Smooth muscle cell (in vitro differentiated cells): ENCODE results near the gene FNDC3A. TPM values are rescaled to one million over a fixed set of nuclear protein-coding genes. Genes with fewer than 3 reads are reported as not detected.

Experiments used
- DNase-seq: peaks from one replicate; lab custom pipeline; 2025; ENCODE audit not compliant: unreplicated experiment; lab: John Stamatoyannopoulos, UW
- H2AFZ ChIP-seq: fragments of 200-600 bp; sonication (generic); 2 replicates; pipeline ENCODE4 v1.6.0; 2016; ENCODE audit warnings: antibody characterized with exemption, low read depth, mild to moderate bottlenecking
- H3F3A ChIP-seq: fragments of 200-600 bp; sonication (generic); 2 replicates; pipeline ENCODE4 v1.6.0; 2017; ENCODE audit warnings: antibody characterized with exemption, low read depth
- H3K27ac ChIP-seq: fragments of 200-600 bp; sonication (generic); 2 replicates; pipeline ENCODE4 v1.5.1; 2016; ENCODE audit warnings: low read depth, mild to moderate bottlenecking
- H3K27me3 ChIP-seq: fragments of 200-600 bp; sonication (generic); 2 replicates; pipeline ENCODE4 v1.6.1; 2016; ENCODE audit warnings: low read depth, mild to moderate bottlenecking
- H3K36me3 ChIP-seq: fragments of 200-600 bp; sonication (generic); 2 replicates; pipeline ENCODE4 v1.5.1; 2016; ENCODE audit warnings: low read depth
- H3K4me1 ChIP-seq: fragments of 200-600 bp; sonication (generic); 2 replicates; pipeline ENCODE4 v1.5.1; 2016; ENCODE audit warnings: low read depth
- H3K4me2 ChIP-seq: fragments of 200-600 bp; sonication (generic); 2 replicates; pipeline ENCODE4 v1.6.0; 2016; ENCODE audit warnings: mild to moderate bottlenecking
- H3K4me3 ChIP-seq: fragments of 200-600 bp; sonication (generic); 2 replicates; pipeline ENCODE4 v1.5.1; 2016; ENCODE audit warnings: mild to moderate bottlenecking
- H3K79me2 ChIP-seq: fragments of 200-600 bp; sonication (generic); 2 replicates; pipeline ENCODE4 v1.6.0; 2016; ENCODE audit warnings: low read depth, mild to moderate bottlenecking
- H3K9ac ChIP-seq: fragments of 200-600 bp; sonication (generic); 2 replicates; pipeline ENCODE4 v1.6.0; 2016; ENCODE audit warnings: low read depth
- H3K9me3 ChIP-seq: fragments of 200-600 bp; sonication (generic); replicated peaks from 2 replicates; pipeline ENCODE4 v1.5.1; 2016; ENCODE audit warnings: low read depth
- H4K20me1 ChIP-seq: fragments of 200-600 bp; sonication (generic); 2 replicates; pipeline ENCODE4 v1.6.0; 2016; ENCODE audit warnings: low read depth
- CTCF ChIP-seq: fragments of 200-600 bp; sonication (generic); IDR thresholded peaks from 2 replicates; pipeline ENCODE4 v1.5.1; 2017; ENCODE audit warnings: borderline replicate concordance, mild to moderate bottlenecking, antibody characterized with exemption; ENCODE audit not compliant: insufficient read depth, poor library complexity, severe bottlenecking
- WGBS: methylation state at CpG from one replicate; pipeline ENCODE4 v1.1.7; 2016; ENCODE audit warnings: low lambda C conversion rate; 5-methylcytosine and 5-hydroxymethylcytosine counted together
- polyA plus RNA-seq: library from polyadenylated mRNA; unstranded; fragments of >200 nt; fragmentation: Nextera tagmentation; extraction: Ambion mirVana; gene quantifications from 2 replicates; pipeline ENCODE4 v1.2.1, GENCODE V29; 2016
- total RNA-seq: library from RNA; depleted of rRNA; stranded (reverse); fragments of >200 nt; gene quantifications from 2 replicates; pipeline ENCODE4 v1.2.3, GENCODE V29; 2014

The FNDC3A gene
- total and polyA plus RNA-seq, 2 experiments from 2014 or later = 22.0 to 104 TPM

GRCh38 chr13:49042476-49042875, 66.8 kb downstream of the FNDC3A start:
- 56% methylated on average over 2 of the region's 2 CpGs for WGBS
- DNase-seq = no peak

GRCh38 chr13:49044008-49044407, 68.3 kb downstream of the FNDC3A start:
- Histone ChIP-seq H3K4me3 (no peak overlapping the region), H3K27me3 (no peaks in the 10 kb centered on the region), H3K9me3 (no peaks in the 10 kb centered on the region), H3K4me1 (no peaks in the 10 kb centered on the region), H3K9ac (no peak overlapping the region), H3K4me2 (no peak overlapping the region), H3K79me2 (peaks cover 11% of the 10 kb centered on the region), H2AFZ (no peak overlapping the region), H3F3A (no peaks in the 10 kb centered on the region), H4K20me1 (no peaks in the 10 kb centered on the region), H3K36me3 (no peaks in the 10 kb centered on the region), H3K27ac (no peak overlapping the region)
- TF ChIP-seq CTCF = no peak
- 65% methylated on average over 3 of the region's 3 CpGs for WGBS
- no peak for DNase-seq

More at GRCh38 chr13:49042476-49042875, 66.8 kb downstream of the FNDC3A start:
- Histone ChIP-seq H3K9me3 (no peaks in the 10 kb centered on the region), H3F3A (no peaks in the 10 kb centered on the region), H3K36me3 (no peaks in the 10 kb centered on the region), H4K20me1 (no peaks in the 10 kb centered on the region), H3K27ac (no peak overlapping the region), H3K4me3 (no peak overlapping the region), H3K4me2 (no peak overlapping the region), H3K79me2 (no peaks in the 10 kb centered on the region), H3K27me3 (no peaks in the 10 kb centered on the region), H3K4me1 (no peaks in the 10 kb centered on the region), H2AFZ (no peak overlapping the region), H3K9ac (no peak overlapping the region)
- TF ChIP-seq CTCF = no peak

- no peaks in the 10 kb centered on the region for H3F3A ChIP-seq
- 95% methylated on average over 2 of the region's 2 CpGs for WGBS
These were observed 69.1 kb downstream of the FNDC3A start for GRCh38 chr13:49044836-49045235.

More at GRCh38 chr13:49044836-49045235, 69.1 kb downstream of the FNDC3A start:
- H3K27me3 ChIP-seq = no peaks in the 10 kb centered on the region
- H2AFZ ChIP-seq = no peak overlapping the region
- H3K79me2 ChIP-seq = peaks cover 16% of the 10 kb centered on the region
- no peak overlapping the region for H3K4me3 ChIP-seq
- no peaks in the 10 kb centered on the region for H3K4me1 ChIP-seq
- DNase-seq = no peak
- no peaks in the 10 kb centered on the region for H3K36me3 ChIP-seq
- no peak for TF ChIP-seq CTCF
- H3K27ac ChIP-seq = no peak overlapping the region
- no peaks in the 10 kb centered on the region for H3K9me3 ChIP-seq
- H3K9ac ChIP-seq = no peak overlapping the region
- H4K20me1 ChIP-seq = no peaks in the 10 kb centered on the region
- no peak overlapping the region for H3K4me2 ChIP-seq
